GM12874 (cell line): ENCODE data around the gene DCDC1.
A peak's percentile ranks its signal among the peaks of the same experiment; 100 is the strongest.

ENCODE experiments used
- TF ChIP-seq, protein P1 (sequence below): IDR thresholded peaks from 2 replicates; pipeline ENCODE4 v1.5.1; 2011; ENCODE audit warnings: low read depth, mild to moderate bottlenecking, control low read depth, low read length, moderate library complexity; ENCODE audit not compliant: insufficient read depth

Gene DCDC1

DNA sequence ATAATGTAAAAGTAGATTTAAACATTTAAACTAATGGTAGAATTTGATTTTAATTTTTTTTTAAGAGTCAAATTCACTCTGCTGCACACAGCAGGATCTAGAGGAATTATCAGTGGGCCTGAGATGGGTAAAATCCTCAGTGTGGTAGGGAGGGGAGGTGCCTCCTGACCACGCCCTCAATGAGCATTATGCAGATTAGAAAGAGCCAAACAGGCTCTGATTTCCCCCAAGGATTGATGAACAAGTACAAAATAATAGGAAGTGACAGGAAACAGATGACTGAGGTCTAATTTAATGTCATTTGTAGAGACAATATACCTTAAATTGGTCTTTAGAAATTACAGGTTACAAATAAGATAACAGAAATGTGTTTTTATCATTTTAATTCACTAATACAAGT, 155.2 kb downstream of the DCDC1 start:
- TF ChIP-seq, protein P1, sequence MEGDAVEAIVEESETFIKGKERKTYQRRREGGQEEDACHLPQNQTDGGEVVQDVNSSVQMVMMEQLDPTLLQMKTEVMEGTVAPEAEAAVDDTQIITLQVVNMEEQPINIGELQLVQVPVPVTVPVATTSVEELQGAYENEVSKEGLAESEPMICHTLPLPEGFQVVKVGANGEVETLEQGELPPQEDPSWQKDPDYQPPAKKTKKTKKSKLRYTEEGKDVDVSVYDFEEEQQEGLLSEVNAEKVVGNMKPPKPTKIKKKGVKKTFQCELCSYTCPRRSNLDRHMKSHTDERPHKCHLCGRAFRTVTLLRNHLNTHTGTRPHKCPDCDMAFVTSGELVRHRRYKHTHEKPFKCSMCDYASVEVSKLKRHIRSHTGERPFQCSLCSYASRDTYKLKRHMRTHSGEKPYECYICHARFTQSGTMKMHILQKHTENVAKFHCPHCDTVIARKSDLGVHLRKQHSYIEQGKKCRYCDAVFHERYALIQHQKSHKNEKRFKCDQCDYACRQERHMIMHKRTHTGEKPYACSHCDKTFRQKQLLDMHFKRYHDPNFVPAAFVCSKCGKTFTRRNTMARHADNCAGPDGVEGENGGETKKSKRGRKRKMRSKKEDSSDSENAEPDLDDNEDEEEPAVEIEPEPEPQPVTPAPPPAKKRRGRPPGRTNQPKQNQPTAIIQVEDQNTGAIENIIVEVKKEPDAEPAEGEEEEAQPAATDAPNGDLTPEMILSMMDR, result no peak

DNA sequence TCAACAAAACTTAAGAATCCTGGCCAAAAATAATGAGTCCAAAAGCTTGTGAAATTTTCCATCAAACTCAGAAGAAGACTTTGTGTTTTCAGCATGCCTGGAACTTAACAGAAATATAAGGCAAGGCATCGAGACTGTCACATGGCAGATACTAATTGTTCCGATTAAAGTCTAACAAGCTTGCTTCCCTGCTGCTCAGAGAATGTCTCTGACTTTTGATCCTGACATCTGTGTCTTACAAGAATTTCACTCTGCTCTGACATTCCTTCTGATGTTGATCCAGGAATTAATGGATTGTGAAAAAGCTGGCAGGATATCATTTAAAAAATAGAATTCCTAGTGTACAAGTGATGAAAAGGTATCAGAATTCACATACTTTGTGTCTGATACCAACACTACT, 170.2 kb downstream of the DCDC1 start:
- TF ChIP-seq, protein P1, result no peak

GRCh38 chr11:31173926-31174680, 195.4 kb downstream of the DCDC1 start:
- TF ChIP-seq, protein P1, result no peak

GRCh38 chr11:31160504-31161422, 208.8 kb downstream of the DCDC1 start:
- TF ChIP-seq, protein P1, result peak; percentile 20; the same call in 1 of the 2 replicates

DNA sequence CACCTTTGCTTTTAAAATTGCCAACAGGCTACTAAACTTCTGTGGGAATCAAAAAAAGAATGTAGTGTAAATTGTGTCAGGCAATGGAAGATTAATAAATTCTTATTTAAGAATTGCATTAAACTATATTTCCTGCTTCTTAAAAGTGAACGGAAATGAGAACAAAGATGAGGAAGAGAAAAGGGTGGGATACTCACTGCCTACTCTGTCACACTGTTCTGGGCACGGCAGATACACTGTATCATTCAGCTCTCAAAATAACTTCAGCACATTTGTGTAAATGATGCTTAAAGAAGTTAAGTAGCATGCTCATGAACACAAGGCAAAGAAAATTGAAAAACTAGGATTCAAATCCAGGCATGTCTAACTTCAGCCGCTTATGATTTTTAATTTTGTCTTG, 218.7 kb downstream of the DCDC1 start:
- TF ChIP-seq, protein P1, result no peak

GRCh38 chr11:31150011-31150410, 219.5 kb downstream of the DCDC1 start:
- TF ChIP-seq, protein P1, result no peak

- TF ChIP-seq, protein P1, result no peak
Observed at GRCh38 chr11:31141789-31142188, 227.8 kb downstream of the DCDC1 start.
